Bone marrow (tissue), 2 donors: Measurements from ENCODE around the gene BATF.

Experiments
- DNase-seq, 2 donors: peaks; one replicate each; lab custom pipeline; 2025; lab: John Stamatoyannopoulos, UW

The BATF gene

GRCh38 chr14:75499084-75499875 lies 23.0 kb upstream of the BATF start:
- no peak for DNase-seq

GRCh38 chr14:75501080-75501479 lies 21.2 kb upstream of the BATF start:
- DNase-seq: no peak

- DNase-seq: no peak
Observed at GRCh38 chr14:75504411-75504810, 17.9 kb upstream of the BATF start.

GRCh38 chr14:75506930-75507329 lies 15.3 kb upstream of the BATF start:
- no peak for DNase-seq

- no peak for DNase-seq
Observed at GRCh38 chr14:75510547-75510946, 11.7 kb upstream of the BATF start.

- no peak for DNase-seq
Observed at GRCh38 chr14:75511201-75511600, 11.1 kb upstream of the BATF start.

GRCh38 chr14:75513911-75514672 lies 8.2 kb upstream of the BATF start:
- DNase-seq: no peak

- peak; percentile 26 to 81 for DNase-seq
Observed at GRCh38 chr14:75514673-75515628, 7.3 kb upstream of the BATF start.

GRCh38 chr14:75515629-75515996 lies 6.7 kb upstream of the BATF start:
- no peak for DNase-seq

- no peak for DNase-seq
Observed at GRCh38 chr14:75518625-75519024, 3.6 kb upstream of the BATF start.

- no peak for DNase-seq
Observed at GRCh38 chr14:75519394-75519793, 2.9 kb upstream of the BATF start.

- no peak for DNase-seq
Observed at GRCh38 chr14:75519826-75520728, 2.2 kb upstream of the BATF start.

- DNase-seq: no peak
Observed at GRCh38 chr14:75520852-75521251, 1.4 kb upstream of the BATF start.

GRCh38 chr14:75521415-75522199 lies 662 bp upstream of the BATF start:
- no peak for DNase-seq

- no peak for DNase-seq
Observed at GRCh38 chr14:75522983-75523318, 682 bp downstream of the BATF start.

GRCh38 chr14:75523771-75524171 lies 1.5 kb downstream of the BATF start:
- DNase-seq: no peak

GRCh38 chr14:75525969-75526368 lies 3.7 kb downstream of the BATF start:
- DNase-seq: no peak

- DNase-seq: no peak
Observed at GRCh38 chr14:75527449-75528163, 5.3 kb downstream of the BATF start.

- DNase-seq: no peak
Observed at GRCh38 chr14:75531256-75531655, 9.0 kb downstream of the BATF start.
